K562 (cell line): ENCODE measurements around the gene SLIT1. TPM values are rescaled to one million over a fixed set of nuclear protein-coding genes. Genes with fewer than 3 reads are reported as not detected.
A peak's percentile ranks its signal among the peaks of the same experiment; 100 is the strongest.

Experiments
- GATAD2B ChIP-seq: fragments of 450-650 bp; IDR thresholded peaks from 2 replicates; pipeline ENCODE4 v1.6.1; 2017; ENCODE audit warnings: mild to moderate bottlenecking, borderline replicate concordance
- JUND ChIP-seq, 2 experiments: IDR thresholded peaks; 2 replicates in 1 of 2; 3 replicates in 1 of 2; pipeline ENCODE4 v1.6.1; 2011; ENCODE audit warnings: borderline replicate concordance in 2 of 2, low read depth in 2 of 2, low read length in 2 of 2, improper control_type of control experiment in 1 of 2, missing biosample characterization in 1 of 2, missing genetic modification characterization in 1 of 2, missing genetic modification reagents in 1 of 2
- MGA ChIP-seq: fragments of 450-650 bp; IDR thresholded peaks from 2 replicates; pipeline ENCODE4 v1.6.1; 2016; ENCODE audit warnings: mild to moderate bottlenecking, moderate library complexity
- PHB ChIP-seq: fragments of 250-450 bp; sonication (Bioruptor Pico); IDR thresholded peaks from 2 replicates; pipeline ENCODE4 v1.5.0; 2021
- SLC30A9 ChIP-seq: fragments of 250-450 bp; sonication (Bioruptor Pico); IDR thresholded peaks from 2 replicates; pipeline ENCODE4 v1.8.0; 2022; ENCODE audit warnings: mild to moderate bottlenecking, moderate library complexity
- SMAD3 ChIP-seq: fragments of 450-650 bp; formaldehyde crosslinking; conservative IDR thresholded peaks from 2 replicates; pipeline ENCODE4 v1.4.0; 2020; ENCODE audit warnings: mild to moderate bottlenecking
- SMARCA4 ChIP-seq: fragments of 450-650 bp; IDR thresholded peaks from 2 replicates; pipeline ENCODE4 v1.6.1; 2016
- SMC3 ChIP-seq: conservative IDR thresholded peaks from 2 replicates; pipeline ENCODE4 v1.6.1; 2011; ENCODE audit warnings: low read depth, low read length, improper control_type of control experiment; ENCODE audit not compliant: insufficient read depth
- TEAD4 ChIP-seq, 2 experiments: sonication (generic) in 1 of 2; formaldehyde crosslinking in 1 of 2; IDR thresholded peaks; 2 replicates each; pipeline versions ENCODE4 v1.6.1 to v1.8.0; 2012 to 2022; ENCODE audit warnings: borderline replicate concordance in 1 of 2, inconsistent platforms in 1 of 2, low read length in 1 of 2, mild to moderate bottlenecking in 1 of 2, missing genetic modification reagents in 1 of 2
- ZNF124 ChIP-seq: sonication (generic); formaldehyde crosslinking; IDR thresholded peaks from 2 replicates; pipeline ENCODE4 v1.8.1; 2022; ENCODE audit warnings: missing genetic modification reagents
- ZNF764 ChIP-seq: fragments of 250-450 bp; sonication (Bioruptor Pico); IDR thresholded peaks from 2 replicates; pipeline ENCODE4 v1.4.0; 2020; ENCODE audit warnings: low read depth, mild to moderate bottlenecking, moderate library complexity
- polyA plus RNA-seq, 8 experiments: library from polyadenylated mRNA; depleted of rRNA in 4 of 8; stranded (reverse) in 5 of 8; unstranded in 3 of 8; fragments of >200 nt; fragmentation: Nextera tagmentation in 2 of 8; fragmentation: Illumina TruSeq in 1 of 8; extraction: Ambion mirVana in 2 of 8; extraction: Trizol in 1 of 8; gene quantifications; 2 replicates each; pipeline versions ENCODE4 v1.2.1 to v1.2.3, GENCODE V29; 2011 to 2014; ENCODE audit warnings: inconsistent platforms in 1 of 8, missing spikeins in 1 of 8
- total RNA-seq, 7 experiments: library from RNA; depleted of rRNA in 6 of 7; stranded (reverse); fragments of >200 nt in 6 of 7; fragmentation: Illumina TruSeq in 2 of 7; extraction: Trizol in 2 of 7; gene quantifications; 2 replicates each; pipeline versions ENCODE4 v1.2.1 to v1.2.3, GENCODE V29; 2011 to 2021; ENCODE audit warnings: low replicate concordance in 1 of 7
- TF ChIP-seq, protein P1 (sequence below): sonication (generic); formaldehyde crosslinking; IDR thresholded peaks from 2 replicates; pipeline ENCODE4 v1.8.0; 2022; ENCODE audit warnings: missing genetic modification reagents, mild to moderate bottlenecking, borderline replicate concordance

SLIT1 gene
- total and polyA plus RNA-seq, 9 of the 15 experiments (the other 6 are each of a cell fraction or from before 2014, with no cell fraction given), result 0.01 to 0.11 (median 0.04) TPM; not detected in 3

GRCh38 chr10:97222326-97222961 lies 36.7 kb upstream of the SLIT1 start (continued):
- 0 out of 2 replicates have a peak, but pooled peaks have one; percentile 15 for TF ChIP-seq MGA
- TF ChIP-seq SLC30A9, result no peak
- peak; percentile 40; the same call in 1 of the 2 replicates for TF ChIP-seq SMARCA4
- 0 out of 2 replicates have a peak, but pooled peaks have one; percentile 18 for TF ChIP-seq SMC3
- no peak for TF ChIP-seq ZNF124 (CRISPR knock-in tag)
- TF ChIP-seq GATAD2B, result no peak
- TF ChIP-seq, protein P1, sequence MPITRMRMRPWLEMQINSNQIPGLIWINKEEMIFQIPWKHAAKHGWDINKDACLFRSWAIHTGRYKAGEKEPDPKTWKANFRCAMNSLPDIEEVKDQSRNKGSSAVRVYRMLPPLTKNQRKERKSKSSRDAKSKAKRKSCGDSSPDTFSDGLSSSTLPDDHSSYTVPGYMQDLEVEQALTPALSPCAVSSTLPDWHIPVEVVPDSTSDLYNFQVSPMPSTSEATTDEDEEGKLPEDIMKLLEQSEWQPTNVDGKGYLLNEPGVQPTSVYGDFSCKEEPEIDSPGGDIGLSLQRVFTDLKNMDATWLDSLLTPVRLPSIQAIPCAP (CRISPR knock-in tag), result no peak
- no peak for TF ChIP-seq ZNF764 (CRISPR knock-in tag)
- 0 out of 2 replicates have a peak, but pooled peaks have one; percentile 27 for TF ChIP-seq TEAD4 (IDR thresholded peaks at IDR 0.05; ENCODE audit: low read length)
- TF ChIP-seq TEAD4 (CRISPR knock-in tag; IDR thresholded peaks at IDR 0.05; ENCODE audit: borderline replicate concordance), result no peak
- TF ChIP-seq SMAD3 (CRISPR knock-in tag), result no peak
- TF ChIP-seq JUND (IDR thresholded peaks at IDR 0.05; ENCODE audit: borderline replicate concordance, low read depth, low read length), result 0 out of 2 replicates have a peak, but pooled peaks have one; percentile 6
- no peak for TF ChIP-seq JUND (tag; IDR thresholded peaks at IDR 0.05; ENCODE audit: borderline replicate concordance, low read depth, low read length)
- TF ChIP-seq PHB, result no peak
